ENCODE results near the gene RPS6KB2. TPM values are rescaled to one million over a fixed set of nuclear protein-coding genes. Genes with fewer than 3 reads are reported as not detected.

The RPS6KB2 gene
- total and polyA plus RNA-seq, 9 of the 15 experiments (the other 6 are each of a cell fraction or from before 2014, with no cell fraction given): 0.42 to 122 (median 82.6) TPM

DNA sequence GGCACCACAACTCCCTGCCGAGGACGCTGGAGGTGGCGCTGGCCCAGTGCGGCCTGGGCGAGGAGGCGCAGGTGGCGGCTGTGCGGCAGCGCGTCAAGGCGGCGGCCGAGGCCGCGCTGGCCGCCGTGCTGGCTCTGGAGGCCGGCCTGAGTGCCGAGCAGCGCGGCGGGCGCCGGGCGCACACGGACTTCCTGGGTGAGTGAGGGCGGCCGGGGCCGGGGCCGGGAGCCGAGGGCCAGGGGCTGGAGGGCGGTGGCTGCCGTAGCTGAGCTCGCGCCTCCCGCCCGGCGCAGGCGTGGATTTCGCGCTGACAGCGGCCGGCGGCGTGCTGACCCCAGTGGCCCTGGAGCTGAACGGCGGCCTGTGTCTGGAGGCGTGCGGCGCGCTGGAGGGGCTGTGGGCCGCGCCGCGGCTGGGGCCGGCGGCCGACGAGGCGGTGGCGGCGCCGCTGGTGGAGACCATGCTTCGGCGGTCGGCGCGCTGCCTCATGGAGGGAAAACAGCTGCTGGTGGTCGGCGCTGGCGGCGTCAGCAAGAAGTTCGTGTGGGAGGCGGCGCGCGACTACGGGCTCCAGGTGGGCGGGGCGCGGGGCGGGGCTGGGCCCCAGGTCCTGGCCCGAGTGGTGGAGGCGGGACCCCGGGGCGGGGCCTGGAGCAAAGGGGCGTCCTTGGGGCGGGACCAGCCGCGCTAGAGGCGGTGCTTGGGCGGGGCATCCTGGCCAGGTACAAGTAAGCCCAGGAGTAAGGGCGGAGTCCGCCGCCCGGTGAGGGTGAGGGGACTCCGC lies 7.5 kb upstream of the RPS6KB2 start (continued):
- no peak for TF ChIP-seq SP2 (IDR thresholded peaks at IDR 0.05; ENCODE audit: extremely low read depth, low read depth, low read length, poor library complexity, severe bottlenecking)
- no peak for TF ChIP-seq ZNF146 (CRISPR knock-in tag; IDR thresholded peaks at IDR 0.05; ENCODE audit: unreplicated experiment)
- no peak for TF ChIP-seq ZNF785 (CRISPR knock-in tag; IDR thresholded peaks at IDR 0.05)
- no peak for TF ChIP-seq DPF2 (IDR thresholded peaks at IDR 0.05)
- TF ChIP-seq MAFF (IDR thresholded peaks at IDR 0.05; ENCODE audit: low read length): no peak
- TF ChIP-seq HDGF (IDR thresholded peaks at IDR 0.05): no peak
- 0 out of 2 replicates have a peak, but pooled peaks have one; percentile 49 for TF ChIP-seq MXI1 (IDR thresholded peaks at IDR 0.05; ENCODE audit: low read depth, low read length)
- TF ChIP-seq RBM15 (IDR thresholded peaks at IDR 0.05; ENCODE audit: insufficient read depth, low read length): no peak
- TF ChIP-seq ZNF76 (CRISPR knock-in tag; IDR thresholded peaks at IDR 0.05; ENCODE audit: borderline replicate concordance): no peak
- no peak for TF ChIP-seq ZNF583 (CRISPR knock-in tag; IDR thresholded peaks at IDR 0.05)
- no peak for TF ChIP-seq ZNF324 (CRISPR knock-in tag; IDR thresholded peaks at IDR 0.05)
- TF ChIP-seq ZNF282 (CRISPR knock-in tag; IDR thresholded peaks at IDR 0.05): no peak
- TF ChIP-seq ILK (tag; IDR thresholded peaks at IDR 0.05; ENCODE audit: borderline replicate concordance, low read depth): no peak
- no peak for TF ChIP-seq CBX3 (IDR thresholded peaks at IDR 0.05; ENCODE audit: borderline replicate concordance in 1 of 2, low read length in 2 of 2)
- TF ChIP-seq, protein P1, sequence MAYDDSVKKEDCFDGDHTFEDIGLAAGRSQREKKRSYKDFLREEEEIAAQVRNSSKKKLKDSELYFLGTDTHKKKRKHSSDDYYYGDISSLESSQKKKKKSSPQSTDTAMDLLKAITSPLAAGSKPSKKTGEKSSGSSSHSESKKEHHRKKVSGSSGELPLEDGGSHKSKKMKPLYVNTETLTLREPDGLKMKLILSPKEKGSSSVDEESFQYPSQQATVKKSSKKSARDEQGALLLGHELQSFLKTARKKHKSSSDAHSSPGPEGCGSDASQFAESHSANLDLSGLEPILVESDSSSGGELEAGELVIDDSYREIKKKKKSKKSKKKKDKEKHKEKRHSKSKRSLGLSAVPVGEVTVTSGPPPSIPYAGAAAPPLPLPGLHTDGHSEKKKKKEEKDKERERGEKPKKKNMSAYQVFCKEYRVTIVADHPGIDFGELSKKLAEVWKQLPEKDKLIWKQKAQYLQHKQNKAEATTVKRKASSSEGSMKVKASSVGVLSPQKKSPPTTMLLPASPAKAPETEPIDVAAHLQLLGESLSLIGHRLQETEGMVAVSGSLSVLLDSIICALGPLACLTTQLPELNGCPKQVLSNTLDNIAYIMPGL (CRISPR knock-in tag; IDR thresholded peaks at IDR 0.05): peak; percentile 34; the same call in 1 of the 2 replicates
- TF ChIP-seq SNIP1 (IDR thresholded peaks at IDR 0.05; ENCODE audit: low read depth): no peak
- TF ChIP-seq U2AF1 (optimal IDR thresholded peaks at IDR 0.05; ENCODE audit: low read depth, low read length): no peak
- TF ChIP-seq KAT2B (IDR thresholded peaks at IDR 0.05; ENCODE audit: low read depth, low read length): no peak
- TF ChIP-seq ZNF197 (CRISPR knock-in tag; IDR thresholded peaks at IDR 0.05; ENCODE audit: low read depth): no peak
- TF ChIP-seq, protein P2, sequence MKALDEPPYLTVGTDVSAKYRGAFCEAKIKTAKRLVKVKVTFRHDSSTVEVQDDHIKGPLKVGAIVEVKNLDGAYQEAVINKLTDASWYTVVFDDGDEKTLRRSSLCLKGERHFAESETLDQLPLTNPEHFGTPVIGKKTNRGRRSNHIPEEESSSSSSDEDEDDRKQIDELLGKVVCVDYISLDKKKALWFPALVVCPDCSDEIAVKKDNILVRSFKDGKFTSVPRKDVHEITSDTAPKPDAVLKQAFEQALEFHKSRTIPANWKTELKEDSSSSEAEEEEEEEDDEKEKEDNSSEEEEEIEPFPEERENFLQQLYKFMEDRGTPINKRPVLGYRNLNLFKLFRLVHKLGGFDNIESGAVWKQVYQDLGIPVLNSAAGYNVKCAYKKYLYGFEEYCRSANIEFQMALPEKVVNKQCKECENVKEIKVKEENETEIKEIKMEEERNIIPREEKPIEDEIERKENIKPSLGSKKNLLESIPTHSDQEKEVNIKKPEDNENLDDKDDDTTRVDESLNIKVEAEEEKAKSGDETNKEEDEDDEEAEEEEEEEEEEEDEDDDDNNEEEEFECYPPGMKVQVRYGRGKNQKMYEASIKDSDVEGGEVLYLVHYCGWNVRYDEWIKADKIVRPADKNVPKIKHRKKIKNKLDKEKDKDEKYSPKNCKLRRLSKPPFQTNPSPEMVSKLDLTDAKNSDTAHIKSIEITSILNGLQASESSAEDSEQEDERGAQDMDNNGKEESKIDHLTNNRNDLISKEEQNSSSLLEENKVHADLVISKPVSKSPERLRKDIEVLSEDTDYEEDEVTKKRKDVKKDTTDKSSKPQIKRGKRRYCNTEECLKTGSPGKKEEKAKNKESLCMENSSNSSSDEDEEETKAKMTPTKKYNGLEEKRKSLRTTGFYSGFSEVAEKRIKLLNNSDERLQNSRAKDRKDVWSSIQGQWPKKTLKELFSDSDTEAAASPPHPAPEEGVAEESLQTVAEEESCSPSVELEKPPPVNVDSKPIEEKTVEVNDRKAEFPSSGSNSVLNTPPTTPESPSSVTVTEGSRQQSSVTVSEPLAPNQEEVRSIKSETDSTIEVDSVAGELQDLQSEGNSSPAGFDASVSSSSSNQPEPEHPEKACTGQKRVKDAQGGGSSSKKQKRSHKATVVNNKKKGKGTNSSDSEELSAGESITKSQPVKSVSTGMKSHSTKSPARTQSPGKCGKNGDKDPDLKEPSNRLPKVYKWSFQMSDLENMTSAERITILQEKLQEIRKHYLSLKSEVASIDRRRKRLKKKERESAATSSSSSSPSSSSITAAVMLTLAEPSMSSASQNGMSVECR (CRISPR knock-in tag; IDR thresholded peaks at IDR 0.05): peak; percentile 87; the same call in 1 of the 2 replicates
- TF ChIP-seq, protein P3, sequence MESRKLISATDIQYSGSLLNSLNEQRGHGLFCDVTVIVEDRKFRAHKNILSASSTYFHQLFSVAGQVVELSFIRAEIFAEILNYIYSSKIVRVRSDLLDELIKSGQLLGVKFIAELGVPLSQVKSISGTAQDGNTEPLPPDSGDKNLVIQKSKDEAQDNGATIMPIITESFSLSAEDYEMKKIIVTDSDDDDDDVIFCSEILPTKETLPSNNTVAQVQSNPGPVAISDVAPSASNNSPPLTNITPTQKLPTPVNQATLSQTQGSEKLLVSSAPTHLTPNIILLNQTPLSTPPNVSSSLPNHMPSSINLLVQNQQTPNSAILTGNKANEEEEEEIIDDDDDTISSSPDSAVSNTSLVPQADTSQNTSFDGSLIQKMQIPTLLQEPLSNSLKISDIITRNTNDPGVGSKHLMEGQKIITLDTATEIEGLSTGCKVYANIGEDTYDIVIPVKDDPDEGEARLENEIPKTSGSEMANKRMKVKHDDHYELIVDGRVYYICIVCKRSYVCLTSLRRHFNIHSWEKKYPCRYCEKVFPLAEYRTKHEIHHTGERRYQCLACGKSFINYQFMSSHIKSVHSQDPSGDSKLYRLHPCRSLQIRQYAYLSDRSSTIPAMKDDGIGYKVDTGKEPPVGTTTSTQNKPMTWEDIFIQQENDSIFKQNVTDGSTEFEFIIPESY (CRISPR knock-in tag; IDR thresholded peaks at IDR 0.05): no peak

All from K562 (cell line).